Skeletal muscle satellite cell (primary cell): ENCODE data around the gene FBLN7.
"Not testable (repeated sequence)": the region's sequence is repeated elsewhere in the genome, so short reads cannot be mapped to it uniquely, and the experiment has no call there.

Experiments
- H3K27me3 ChIP-seq: 2 replicates; pipeline ENCODE4 v1.7.0; 2013; ENCODE audit warnings: low read length; ENCODE audit not compliant: control insufficient read depth, insufficient read depth
- H3K36me3 ChIP-seq: 2 replicates; pipeline ENCODE4 v1.7.0; 2013; ENCODE audit warnings: mild to moderate bottlenecking, control low read depth, low read length; ENCODE audit not compliant: insufficient read depth
- H3K4me1 ChIP-seq: 2 replicates; pipeline ENCODE4 v1.7.0; 2013; ENCODE audit warnings: low read length; ENCODE audit not compliant: control insufficient read depth, insufficient read depth
- H3K4me2 ChIP-seq: 2 replicates; pipeline ENCODE4 v1.7.0; 2013; ENCODE audit warnings: mild to moderate bottlenecking, low read length
- H3K4me3 ChIP-seq: 2 replicates; pipeline ENCODE4 v1.7.0; 2013; ENCODE audit warnings: low read length
- H3K9ac ChIP-seq: 2 replicates; pipeline ENCODE4 v1.7.0; 2013; ENCODE audit warnings: mild to moderate bottlenecking, low read depth, low read length, moderate library complexity
- H3K9me3 ChIP-seq: replicated peaks from 2 replicates; pipeline ENCODE4 v1.7.0; 2013; ENCODE audit warnings: mild to moderate bottlenecking, control low read depth, low read length

FBLN7 gene

GRCh38 chr2:112121682-112122254, 16.4 kb upstream of the FBLN7 start:
- H3K9ac ChIP-seq = no peak overlapping the region
- H3K4me3 ChIP-seq = no peak overlapping the region
- H3K4me2 ChIP-seq = no peak overlapping the region
- H3K36me3 ChIP-seq = peaks cover 16% of the 10 kb centered on the region
- H3K27me3 ChIP-seq = no peaks in the 10 kb centered on the region
- no peaks in the 10 kb centered on the region for H3K4me1 ChIP-seq
- H3K9me3 ChIP-seq = no peaks in the 10 kb centered on the region

- Histone ChIP-seq H3K27me3 (no peaks in the 10 kb centered on the region), H3K9ac (no peak overlapping the region), H3K36me3 (no peaks in the 10 kb centered on the region), H3K9me3 (no peaks in the 10 kb centered on the region), H3K4me3 (no peak overlapping the region), H3K4me2 (no peak overlapping the region), H3K4me1 (no peaks in the 10 kb centered on the region)
Observed at GRCh38 chr2:112129060-112129459, 9.1 kb upstream of the FBLN7 start.

DNA sequence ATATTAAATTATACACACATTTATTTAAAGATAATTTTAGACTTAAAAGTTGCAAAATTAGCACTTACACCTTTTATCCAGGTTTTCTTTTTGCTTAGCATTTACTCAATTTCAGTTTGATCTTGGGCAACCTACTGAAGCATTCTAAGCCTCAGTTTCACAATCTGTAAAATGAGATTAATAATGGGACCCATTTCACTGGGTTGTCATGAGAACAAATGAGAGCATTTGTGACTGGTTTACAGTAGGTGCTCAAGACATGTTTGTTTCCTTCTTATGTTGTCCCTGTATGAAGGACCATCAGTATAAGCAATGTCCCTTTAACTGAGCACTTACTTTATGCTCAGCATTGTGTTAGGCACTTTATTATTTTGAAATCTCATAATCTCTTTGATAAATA, 4.8 kb upstream of the FBLN7 start:
- Histone ChIP-seq H3K9me3 (no peaks in the 10 kb centered on the region), H3K4me3 (no peak overlapping the region), H3K36me3 (no peaks in the 10 kb centered on the region), H3K9ac (no peak overlapping the region), H3K4me1 (peaks cover 9% of the 10 kb centered on the region), H3K4me2 (no peak overlapping the region), H3K27me3 (peaks cover 10% of the 10 kb centered on the region)

DNA sequence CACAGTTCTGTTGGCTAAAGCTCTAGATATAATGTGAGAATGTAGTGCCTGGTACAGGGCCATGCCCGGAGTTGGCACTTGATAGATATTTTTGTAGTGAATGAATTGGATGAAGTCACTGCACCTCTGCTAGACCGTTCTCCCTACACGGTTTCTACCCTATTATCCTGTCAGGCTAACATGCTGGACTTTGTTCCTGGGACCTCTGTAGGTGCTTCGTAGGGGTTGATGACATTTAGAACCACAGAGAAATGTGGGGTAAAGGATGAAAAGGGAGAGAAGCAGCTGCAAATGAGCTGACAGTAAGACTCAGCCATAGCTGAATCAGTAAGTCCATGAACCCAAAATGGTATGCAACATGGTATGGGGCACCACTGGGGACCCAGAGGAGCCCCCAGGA, 4.1 kb upstream of the FBLN7 start:
- Histone ChIP-seq H3K9me3 (no peaks in the 10 kb centered on the region), H3K4me1 (peaks cover 9% of the 10 kb centered on the region), H3K36me3 (no peaks in the 10 kb centered on the region), H3K4me3 (no peak overlapping the region), H3K4me2 (no peak overlapping the region), H3K9ac (no peak overlapping the region), H3K27me3 (peaks cover 10% of the 10 kb centered on the region)

GRCh38 chr2:112136096-112136495, 2.1 kb upstream of the FBLN7 start:
- no peak overlapping the region for H3K4me3 ChIP-seq
- H3K27me3 ChIP-seq = peaks cover 10% of the 10 kb centered on the region
- H3K4me1 ChIP-seq = peaks cover 14% of the 10 kb centered on the region
- H3K36me3 ChIP-seq = no peaks in the 10 kb centered on the region
- H3K4me2 ChIP-seq = no peak overlapping the region
- no peaks in the 10 kb centered on the region for H3K9me3 ChIP-seq
- H3K9ac ChIP-seq = no peak overlapping the region

DNA sequence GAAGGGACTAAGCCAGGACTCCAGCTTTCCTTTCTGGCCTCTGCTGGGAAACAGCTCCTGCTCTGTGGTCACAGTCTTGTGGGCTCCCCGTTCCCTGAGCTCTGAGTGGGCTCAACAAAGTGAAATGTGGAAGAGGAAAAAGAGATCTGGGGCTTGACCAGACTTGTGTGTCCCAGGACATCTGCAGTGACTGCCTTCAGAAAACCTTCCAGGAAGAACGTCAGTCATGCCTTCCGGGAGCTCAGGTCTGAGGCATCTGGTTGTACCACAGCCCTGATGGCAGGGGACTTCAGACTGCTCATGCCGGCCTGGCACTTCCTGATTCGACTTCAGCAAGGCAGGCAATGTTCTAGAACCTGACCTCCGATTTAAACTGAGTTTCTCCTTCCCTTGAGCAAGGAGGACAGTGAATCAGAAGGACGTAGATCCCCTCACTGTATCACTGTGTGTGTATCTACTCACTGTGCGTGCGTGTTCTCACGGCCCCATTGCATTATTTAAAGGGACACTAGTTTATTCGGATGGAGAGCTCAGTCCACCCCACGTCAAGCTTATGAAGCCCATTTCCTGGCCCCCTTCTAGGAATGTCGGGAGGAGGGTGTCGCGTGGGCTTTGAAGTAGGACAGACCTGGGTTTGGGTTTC, 548 bp upstream of the FBLN7 start:
- Histone ChIP-seq H3K9me3 (no peaks in the 10 kb centered on the region), H3K9ac (peak overlapping the region; percentile 54), H3K4me3 (peak overlapping the region; percentile 69), H3K27me3 (peaks cover 10% of the 10 kb centered on the region), H3K4me2 (peak overlapping the region; percentile 91), H3K4me1 (peaks cover 14% of the 10 kb centered on the region), H3K36me3 (no peaks in the 10 kb centered on the region)

- not testable (repeated sequence) for H3K36me3 ChIP-seq, H3K27me3 ChIP-seq, H3K9me3 ChIP-seq, H3K9ac ChIP-seq
- H3K4me2 ChIP-seq = peak overlapping the region; percentile 91
- peak overlapping the region; percentile 69 for H3K4me3 ChIP-seq
- peaks cover 14% of the 10 kb centered on the region for H3K4me1 ChIP-seq
Observed at GRCh38 chr2:112139033-112139614, 939 bp downstream of the FBLN7 start.

- Histone ChIP-seq H3K4me3 (peak overlapping the region; percentile 54), H3K4me1 (peaks cover 14% of the 10 kb centered on the region), H3K4me2 (peak overlapping the region; percentile 71)
- not testable (repeated sequence) for H3K36me3 ChIP-seq, H3K9me3 ChIP-seq, H3K27me3 ChIP-seq, H3K9ac ChIP-seq
Observed at GRCh38 chr2:112139661-112140204, 1.5 kb downstream of the FBLN7 start.

GRCh38 chr2:112140205-112140802, 2.1 kb downstream of the FBLN7 start:
- H3K27me3 ChIP-seq = peaks cover 10% of the 10 kb centered on the region
- H3K9me3 ChIP-seq = no peaks in the 10 kb centered on the region
- H3K4me3 ChIP-seq = peak overlapping the region; percentile 54
- no peak overlapping the region for H3K9ac ChIP-seq
- H3K4me2 ChIP-seq = peak overlapping the region; percentile 71
- H3K36me3 ChIP-seq = no peaks in the 10 kb centered on the region
- peaks cover 14% of the 10 kb centered on the region for H3K4me1 ChIP-seq

GRCh38 chr2:112140899-112141625, 2.9 kb downstream of the FBLN7 start:
- peaks cover 10% of the 10 kb centered on the region for H3K27me3 ChIP-seq
- H3K4me3 ChIP-seq = no peak overlapping the region
- H3K9ac ChIP-seq = no peak overlapping the region
- no peak overlapping the region for H3K4me2 ChIP-seq
- H3K9me3 ChIP-seq = no peaks in the 10 kb centered on the region
- peaks cover 14% of the 10 kb centered on the region for H3K4me1 ChIP-seq
- H3K36me3 ChIP-seq = no peaks in the 10 kb centered on the region

- Histone ChIP-seq H3K4me3 (no peak overlapping the region), H3K4me2 (no peak overlapping the region), H3K27me3 (peaks cover 10% of the 10 kb centered on the region)
Observed at GRCh38 chr2:112141626-112142007, 3.4 kb downstream of the FBLN7 start.

More at GRCh38 chr2:112141626-112142007, 3.4 kb downstream of the FBLN7 start:
- H3K9me3 ChIP-seq = no peaks in the 10 kb centered on the region
- H3K9ac ChIP-seq = no peak overlapping the region
- H3K36me3 ChIP-seq = no peaks in the 10 kb centered on the region
- H3K4me1 ChIP-seq = peaks cover 14% of the 10 kb centered on the region
